Measurements from ENCODE around the gene AUTS2. TPM values are rescaled to one million over a fixed set of nuclear protein-coding genes. Genes with fewer than 3 reads are reported as not detected.

The AUTS2 gene
- polyA plus RNA-seq, 1 donor from 2014 or later, result 97.3 TPM

DNA sequence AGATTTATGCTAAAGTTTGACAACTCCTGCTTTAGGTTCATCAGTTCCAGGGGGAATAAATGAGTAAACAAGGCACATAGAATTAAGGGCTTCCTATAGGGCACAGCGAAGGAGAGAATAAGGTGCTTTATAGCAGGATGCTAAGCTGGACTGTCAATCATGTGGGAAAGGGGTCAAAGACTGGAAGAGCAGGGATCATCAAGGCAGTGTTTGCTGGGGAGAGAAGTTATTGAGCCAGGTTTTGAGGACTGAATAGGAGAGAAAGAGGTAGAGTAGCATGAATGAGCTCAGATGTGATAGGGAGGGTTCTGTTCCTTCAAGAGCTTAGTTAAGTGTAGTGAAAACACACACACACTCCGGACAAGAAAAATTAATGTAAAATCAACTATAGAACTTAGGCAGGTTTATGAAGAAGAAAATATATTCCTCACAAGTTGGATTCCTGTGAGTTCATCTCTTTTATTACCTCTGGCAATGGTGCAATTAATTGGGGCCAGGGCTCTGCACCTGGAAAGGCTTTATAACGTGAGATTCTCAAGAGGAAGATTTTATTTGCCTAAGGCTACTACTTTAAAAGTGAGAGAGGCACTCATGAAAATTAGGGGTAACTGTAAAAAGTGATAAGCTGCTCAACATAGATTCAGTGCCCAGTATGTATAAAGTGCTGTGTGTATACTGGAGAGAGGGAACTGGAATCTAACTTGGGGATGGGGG lies 222.4 kb downstream of the AUTS2 start:
- no peak for TF ChIP-seq SMC3 (conservative IDR thresholded peaks at IDR 0.05; ENCODE audit: poor library complexity)
- TF ChIP-seq, protein P1, sequence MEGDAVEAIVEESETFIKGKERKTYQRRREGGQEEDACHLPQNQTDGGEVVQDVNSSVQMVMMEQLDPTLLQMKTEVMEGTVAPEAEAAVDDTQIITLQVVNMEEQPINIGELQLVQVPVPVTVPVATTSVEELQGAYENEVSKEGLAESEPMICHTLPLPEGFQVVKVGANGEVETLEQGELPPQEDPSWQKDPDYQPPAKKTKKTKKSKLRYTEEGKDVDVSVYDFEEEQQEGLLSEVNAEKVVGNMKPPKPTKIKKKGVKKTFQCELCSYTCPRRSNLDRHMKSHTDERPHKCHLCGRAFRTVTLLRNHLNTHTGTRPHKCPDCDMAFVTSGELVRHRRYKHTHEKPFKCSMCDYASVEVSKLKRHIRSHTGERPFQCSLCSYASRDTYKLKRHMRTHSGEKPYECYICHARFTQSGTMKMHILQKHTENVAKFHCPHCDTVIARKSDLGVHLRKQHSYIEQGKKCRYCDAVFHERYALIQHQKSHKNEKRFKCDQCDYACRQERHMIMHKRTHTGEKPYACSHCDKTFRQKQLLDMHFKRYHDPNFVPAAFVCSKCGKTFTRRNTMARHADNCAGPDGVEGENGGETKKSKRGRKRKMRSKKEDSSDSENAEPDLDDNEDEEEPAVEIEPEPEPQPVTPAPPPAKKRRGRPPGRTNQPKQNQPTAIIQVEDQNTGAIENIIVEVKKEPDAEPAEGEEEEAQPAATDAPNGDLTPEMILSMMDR (IDR thresholded peaks at IDR 0.05; ENCODE audit: poor library complexity, severe bottlenecking), result no peak
- TF ChIP-seq RAD21 (conservative IDR thresholded peaks at IDR 0.05), result no peak
- TF ChIP-seq POLR2AphosphoS5 (IDR thresholded peaks at IDR 0.05), result no peak
- TF ChIP-seq, protein P2, sequence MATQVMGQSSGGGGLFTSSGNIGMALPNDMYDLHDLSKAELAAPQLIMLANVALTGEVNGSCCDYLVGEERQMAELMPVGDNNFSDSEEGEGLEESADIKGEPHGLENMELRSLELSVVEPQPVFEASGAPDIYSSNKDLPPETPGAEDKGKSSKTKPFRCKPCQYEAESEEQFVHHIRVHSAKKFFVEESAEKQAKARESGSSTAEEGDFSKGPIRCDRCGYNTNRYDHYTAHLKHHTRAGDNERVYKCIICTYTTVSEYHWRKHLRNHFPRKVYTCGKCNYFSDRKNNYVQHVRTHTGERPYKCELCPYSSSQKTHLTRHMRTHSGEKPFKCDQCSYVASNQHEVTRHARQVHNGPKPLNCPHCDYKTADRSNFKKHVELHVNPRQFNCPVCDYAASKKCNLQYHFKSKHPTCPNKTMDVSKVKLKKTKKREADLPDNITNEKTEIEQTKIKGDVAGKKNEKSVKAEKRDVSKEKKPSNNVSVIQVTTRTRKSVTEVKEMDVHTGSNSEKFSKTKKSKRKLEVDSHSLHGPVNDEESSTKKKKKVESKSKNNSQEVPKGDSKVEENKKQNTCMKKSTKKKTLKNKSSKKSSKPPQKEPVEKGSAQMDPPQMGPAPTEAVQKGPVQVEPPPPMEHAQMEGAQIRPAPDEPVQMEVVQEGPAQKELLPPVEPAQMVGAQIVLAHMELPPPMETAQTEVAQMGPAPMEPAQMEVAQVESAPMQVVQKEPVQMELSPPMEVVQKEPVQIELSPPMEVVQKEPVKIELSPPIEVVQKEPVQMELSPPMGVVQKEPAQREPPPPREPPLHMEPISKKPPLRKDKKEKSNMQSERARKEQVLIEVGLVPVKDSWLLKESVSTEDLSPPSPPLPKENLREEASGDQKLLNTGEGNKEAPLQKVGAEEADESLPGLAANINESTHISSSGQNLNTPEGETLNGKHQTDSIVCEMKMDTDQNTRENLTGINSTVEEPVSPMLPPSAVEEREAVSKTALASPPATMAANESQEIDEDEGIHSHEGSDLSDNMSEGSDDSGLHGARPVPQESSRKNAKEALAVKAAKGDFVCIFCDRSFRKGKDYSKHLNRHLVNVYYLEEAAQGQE (IDR thresholded peaks at IDR 0.05; ENCODE audit: borderline replicate concordance), result no peak

DNA sequence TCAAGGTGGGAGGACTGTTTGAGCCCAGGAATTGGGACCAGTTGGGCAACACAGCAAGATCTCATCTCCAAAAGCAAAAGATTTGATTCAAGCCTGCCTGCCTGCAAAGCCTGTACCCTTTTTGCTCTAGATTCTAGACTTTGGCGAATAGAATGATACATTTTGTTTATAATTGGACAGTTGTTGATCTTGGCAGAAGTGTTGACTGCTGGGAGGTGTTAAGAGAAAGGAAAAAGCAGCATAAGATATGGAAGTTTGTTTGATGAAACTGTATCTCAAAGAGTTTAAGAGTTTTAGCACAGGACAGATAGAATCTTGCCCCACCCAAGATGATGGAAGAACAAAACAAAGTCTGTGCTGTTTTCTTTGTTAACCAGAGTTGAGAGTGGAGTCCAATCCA lies 224.1 kb downstream of the AUTS2 start:
- H3K9me2 ChIP-seq (ENCODE audit: insufficient read depth, low read length), result no peaks in the 10 kb centered on the region
- H3K79me2 ChIP-seq (replicated peaks; ENCODE audit: insufficient read depth, low read length), result peaks cover 39% of the 10 kb centered on the region
- no peaks in the 10 kb centered on the region for H3K36me3 ChIP-seq (ENCODE audit: insufficient read depth, low read length)
- TF ChIP-seq, protein P1 (IDR thresholded peaks at IDR 0.05; ENCODE audit: poor library complexity, severe bottlenecking), result no peak
- TF ChIP-seq, protein P2 (IDR thresholded peaks at IDR 0.05; ENCODE audit: borderline replicate concordance), result no peak
- no peak for TF ChIP-seq POLR2AphosphoS5 (IDR thresholded peaks at IDR 0.05)
- TF ChIP-seq MXI1 (conservative IDR thresholded peaks at IDR 0.05; ENCODE audit: poor library complexity, severe bottlenecking), result no peak
- no peak for TF ChIP-seq SMC3 (conservative IDR thresholded peaks at IDR 0.05; ENCODE audit: poor library complexity)
- TF ChIP-seq EZH2 (IDR thresholded peaks at IDR 0.05; ENCODE audit: borderline replicate concordance, insufficient read depth, low read length, poor library complexity, severe bottlenecking), result no peak
- no peak overlapping the region for H3K4me2 ChIP-seq (ENCODE audit: low read length)
- H4K20me1 ChIP-seq (ENCODE audit: insufficient read depth), result no peaks in the 10 kb centered on the region
- H3K9ac ChIP-seq (ENCODE audit: low read length), result no peak overlapping the region
- H3F3A ChIP-seq (ENCODE audit: insufficient read depth, low read length, poor library complexity, severe bottlenecking), result peaks cover 3% of the 10 kb centered on the region
- H2AFZ ChIP-seq (ENCODE audit: low read depth, low read length), result no peak overlapping the region
- no peak overlapping the region for H3K4me3 ChIP-seq (ENCODE audit: low read length)
- H3K27ac ChIP-seq (ENCODE audit: low read length), result no peak overlapping the region
- no peaks in the 10 kb centered on the region for H3K9me3 ChIP-seq (ENCODE audit: low read length)
- no peaks in the 10 kb centered on the region for H3K27me3 ChIP-seq (ENCODE audit: insufficient read depth, low read depth, low read length)

More for the DNA sequence above, 222.4 kb downstream of the AUTS2 start:
- no peak overlapping the region for H3K4me3 ChIP-seq (ENCODE audit: low read length)
- peaks cover 6% of the 10 kb centered on the region for H3F3A ChIP-seq (ENCODE audit: insufficient read depth, low read length, poor library complexity, severe bottlenecking)
- H3K9ac ChIP-seq (ENCODE audit: low read length), result no peak overlapping the region
- no peaks in the 10 kb centered on the region for H4K20me1 ChIP-seq (ENCODE audit: insufficient read depth)
- H3K9me2 ChIP-seq (ENCODE audit: insufficient read depth, low read length), result no peaks in the 10 kb centered on the region
- no peaks in the 10 kb centered on the region for H3K27me3 ChIP-seq (ENCODE audit: insufficient read depth, low read depth, low read length)
- no peak overlapping the region for H3K4me2 ChIP-seq (ENCODE audit: low read length)
- H3K79me2 ChIP-seq (replicated peaks; ENCODE audit: insufficient read depth, low read length), result peaks cover 39% of the 10 kb centered on the region
- no peaks in the 10 kb centered on the region for H3K9me3 ChIP-seq (ENCODE audit: low read length)
- no peaks in the 10 kb centered on the region for H3K36me3 ChIP-seq (ENCODE audit: insufficient read depth, low read length)
- no peak overlapping the region for H3K27ac ChIP-seq (ENCODE audit: low read length)
- no peak overlapping the region for H2AFZ ChIP-seq (ENCODE audit: low read depth, low read length)
